Suppressor macrophage treated with lipopolysaccharide for 1 hour (primary cell): ENCODE results near the gene PRSS2.
"Not testable (repeated sequence)": the region's sequence is repeated elsewhere in the genome, so short reads cannot be mapped to it uniquely, and the experiment has no call there.

Source experiments
- DNase-seq, 3 donors: peaks; one replicate each; pipeline ENCODE4 v3.0.0-alpha.2; 2020 to 2022

The PRSS2 gene

GRCh38 chr7:142770661-142771352, at the start of gene PRSS2:
TSS of gene PRSS2 (plus strand) at chr7:142770970. CDS start at chr7:142770983, 13 bp downstream.
- DNase-seq = no peak

- no peak for DNase-seq
Measured at GRCh38 chr7:142720986-142721385, 49.8 kb upstream of the PRSS2 start.

DNA sequence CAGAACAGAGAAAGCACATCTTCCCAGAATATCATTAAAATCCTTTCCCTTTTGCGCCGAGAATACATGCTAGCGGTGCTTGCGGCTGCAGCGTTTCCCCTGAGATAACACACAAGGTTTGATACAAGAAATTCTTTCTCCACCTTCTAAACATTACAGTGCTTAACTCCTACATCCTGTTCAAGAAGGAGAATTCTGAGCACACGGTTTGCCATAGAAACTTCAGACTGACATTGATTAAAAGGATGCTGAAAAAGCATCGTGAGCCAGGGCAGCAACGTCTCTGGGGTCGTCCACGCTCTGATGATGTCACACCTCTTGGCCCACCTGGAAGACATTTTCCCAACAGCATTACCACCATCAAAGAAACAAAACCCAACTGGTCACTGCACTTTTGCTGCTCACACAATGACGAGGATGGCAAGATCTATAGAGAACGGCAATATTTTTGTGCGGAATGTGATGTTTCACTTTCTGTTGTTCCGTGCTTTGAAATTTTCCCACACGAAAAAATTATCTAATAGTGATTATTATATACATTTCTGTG, 48.4 kb upstream of the PRSS2 start:
- no peak for DNase-seq

DNA sequence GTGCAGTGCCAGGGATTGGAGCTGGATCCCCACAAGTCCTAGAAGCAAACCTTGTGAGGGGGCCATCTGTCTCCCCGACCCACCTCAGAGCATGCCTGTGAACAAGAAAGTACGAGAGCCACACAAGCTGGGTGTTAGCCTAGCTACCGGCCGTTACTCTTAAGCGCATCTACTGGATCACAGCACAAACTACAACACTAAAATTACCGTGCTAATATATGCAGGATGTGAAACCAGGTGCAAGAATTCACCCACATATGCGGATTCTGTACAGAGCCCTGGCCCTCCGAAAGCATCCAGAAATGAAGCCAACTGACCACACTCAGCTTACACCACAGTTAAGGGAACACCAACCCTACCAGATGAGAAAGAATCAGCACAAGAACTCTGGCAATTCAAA, 37.5 kb upstream of the PRSS2 start:
- DNase-seq = no peak

- no peak for DNase-seq
Measured at GRCh38 chr7:142739923-142740492, 30.8 kb upstream of the PRSS2 start.

DNA sequence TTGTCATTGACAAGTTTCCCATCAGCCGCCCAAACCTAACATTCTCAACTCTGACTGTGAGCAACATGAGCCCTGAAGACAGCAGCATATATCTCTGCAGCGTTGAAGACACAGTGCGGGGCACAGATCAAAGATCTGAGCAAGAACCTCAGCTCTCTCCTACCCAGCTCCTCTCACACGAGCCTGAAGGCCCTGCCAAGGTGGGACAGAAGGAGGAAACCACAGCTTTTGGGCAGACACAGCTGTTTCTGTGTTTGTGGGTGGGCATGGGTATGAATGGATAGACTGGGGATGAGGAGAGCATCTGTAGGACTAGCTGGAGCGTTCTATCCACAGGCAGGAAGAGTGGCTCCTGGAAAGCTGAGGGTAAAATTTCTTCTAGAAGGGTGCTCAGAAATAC, 30.0 kb upstream of the PRSS2 start:
- DNase-seq = no peak

- DNase-seq = not testable (repeated sequence)
Measured at GRCh38 chr7:142741932-142742331, 28.8 kb upstream of the PRSS2 start.

DNA sequence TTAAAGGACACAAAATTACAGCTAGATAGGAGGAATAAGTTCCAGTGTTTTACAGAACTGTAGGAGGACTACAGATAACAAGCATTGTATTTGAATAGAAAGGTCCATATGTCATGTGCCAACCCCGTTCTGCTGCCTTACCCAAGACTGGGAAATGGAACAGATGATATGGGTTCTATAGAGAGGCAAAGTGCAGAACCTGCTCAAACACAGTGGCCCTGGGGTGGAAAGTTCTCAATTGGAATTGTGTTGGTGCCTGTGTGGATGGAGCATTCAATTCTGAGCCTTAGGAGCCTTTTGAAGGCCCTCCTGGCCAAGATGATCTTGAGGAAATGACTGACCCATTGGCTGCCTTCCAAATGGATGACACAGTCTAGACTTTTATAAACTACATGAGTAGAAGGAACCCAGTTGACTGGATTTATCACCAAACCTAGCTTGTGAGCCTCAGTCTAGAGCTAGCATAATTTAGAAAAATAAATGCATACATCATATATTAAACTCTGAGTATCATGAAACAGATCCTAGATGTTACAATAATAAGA, 25.6 kb upstream of the PRSS2 start:
- peak; percentile 69 to 73 (median 73) for DNase-seq

DNA sequence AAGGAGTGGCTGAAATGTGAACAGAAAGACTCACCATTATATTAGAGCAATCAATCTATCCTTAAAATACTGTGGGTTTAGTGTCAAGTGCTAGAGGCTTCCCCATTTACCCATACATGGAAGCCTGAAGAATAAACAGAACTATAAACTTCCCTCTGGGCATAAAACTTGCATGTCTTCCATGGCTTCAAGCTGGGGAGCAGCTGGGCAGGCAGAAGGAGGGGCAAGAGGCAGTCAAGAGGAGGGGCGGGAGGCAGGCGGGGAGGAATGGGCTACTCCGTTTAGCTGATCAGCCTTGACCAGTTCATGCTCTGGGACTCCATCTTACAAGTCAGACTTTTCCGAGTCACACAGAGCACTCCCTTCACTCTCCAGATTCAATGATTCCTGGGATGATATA, 25.0 kb upstream of the PRSS2 start:
- peak in 1 of 3 donors; percentile 17 for DNase-seq

- DNase-seq = peak; percentile 35 to 66 (median 61)
Measured at GRCh38 chr7:142746264-142746663, 24.5 kb upstream of the PRSS2 start.

GRCh38 chr7:142748410-142748809, 22.4 kb upstream of the PRSS2 start:
- not testable (repeated sequence) for DNase-seq

DNA sequence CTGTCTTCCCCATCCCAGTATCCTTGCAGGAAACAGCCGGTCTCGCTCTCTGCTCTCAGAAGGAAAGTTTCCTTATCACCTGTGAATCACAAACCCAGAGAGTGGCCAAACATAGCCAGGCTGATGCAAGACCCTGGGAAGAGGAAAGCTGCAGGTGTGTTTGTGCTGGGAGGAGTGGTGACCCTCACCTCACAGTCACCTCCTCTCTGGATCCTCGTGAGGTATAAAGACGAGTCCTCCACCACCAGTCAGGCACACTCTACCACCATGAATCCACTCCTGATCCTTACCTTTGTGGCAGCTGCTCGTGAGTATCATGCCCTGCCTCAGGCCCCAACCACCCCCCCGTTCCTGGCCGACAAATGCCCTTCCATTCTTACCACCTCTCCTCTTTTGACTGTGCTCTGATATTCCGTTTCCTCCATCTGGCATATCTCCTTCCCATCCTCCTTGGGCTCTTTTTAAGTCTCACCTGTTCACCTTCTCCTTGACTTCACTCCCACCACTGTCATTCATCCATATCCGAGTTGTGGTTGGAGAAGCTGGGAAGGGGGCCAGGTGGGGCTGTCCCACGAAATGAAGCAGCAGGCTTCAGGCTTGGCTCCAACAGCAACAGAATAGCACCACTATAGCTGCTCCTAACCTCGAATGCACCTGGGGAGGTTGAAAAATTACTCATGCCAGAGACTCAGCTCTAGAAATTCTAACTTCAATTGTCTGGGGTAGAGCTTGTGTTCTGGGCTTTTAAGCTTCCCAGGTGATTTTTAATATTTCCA, 21.4 kb upstream of the PRSS2 start, which contains the start of gene PRSS1:
PRSS1 (plus strand) TSS at position 255 of the 776 bp plus-strand sequence; CDS start at position 268, 13 bp downstream.
- no peak for DNase-seq

DNA sequence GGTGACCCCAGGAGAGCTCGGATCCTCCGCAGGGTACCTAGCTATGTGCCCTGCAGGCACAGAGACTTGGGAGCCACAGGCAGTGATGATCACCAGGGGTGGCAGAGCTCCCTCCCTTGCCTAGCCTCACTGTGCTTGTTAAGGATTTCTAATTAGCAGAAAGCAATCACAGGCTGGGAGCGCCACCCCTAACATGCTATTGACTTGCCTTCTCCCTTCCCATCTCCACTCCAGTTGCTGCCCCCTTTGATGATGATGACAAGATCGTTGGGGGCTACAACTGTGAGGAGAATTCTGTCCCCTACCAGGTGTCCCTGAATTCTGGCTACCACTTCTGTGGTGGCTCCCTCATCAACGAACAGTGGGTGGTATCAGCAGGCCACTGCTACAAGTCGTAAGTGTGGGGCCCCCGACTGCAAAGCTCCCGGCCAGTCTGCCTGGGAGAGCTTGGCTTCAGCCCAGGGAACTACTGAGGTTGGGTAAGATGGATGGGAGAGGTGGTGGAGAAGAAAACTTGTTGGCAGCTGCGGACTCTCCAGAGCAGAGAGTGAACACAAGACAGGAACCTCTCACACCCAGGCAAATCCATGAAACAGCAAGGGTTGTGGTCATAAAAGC, 20.3 kb upstream of the PRSS2 start:
- no peak for DNase-seq

DNA sequence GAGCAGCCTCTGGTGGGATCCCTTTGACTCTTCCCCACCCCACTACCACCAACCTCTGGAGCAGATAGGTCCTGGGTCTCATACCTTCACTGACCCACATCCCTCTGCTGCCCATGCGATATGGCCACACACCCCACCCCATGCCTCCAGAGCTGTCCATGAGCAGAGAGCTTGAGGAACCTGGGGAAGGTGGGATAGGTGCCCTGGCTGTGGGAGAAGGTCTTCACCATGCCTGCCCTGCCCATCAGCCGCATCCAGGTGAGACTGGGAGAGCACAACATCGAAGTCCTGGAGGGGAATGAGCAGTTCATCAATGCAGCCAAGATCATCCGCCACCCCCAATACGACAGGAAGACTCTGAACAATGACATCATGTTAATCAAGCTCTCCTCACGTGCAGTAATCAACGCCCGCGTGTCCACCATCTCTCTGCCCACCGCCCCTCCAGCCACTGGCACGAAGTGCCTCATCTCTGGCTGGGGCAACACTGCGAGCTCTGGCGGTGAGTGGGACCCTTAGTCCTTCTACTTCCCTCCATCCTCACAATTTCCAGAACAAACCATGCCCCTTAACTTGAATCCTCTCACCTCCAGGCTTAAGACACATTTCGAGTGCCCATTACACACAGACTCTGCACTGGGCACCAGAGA, 19.1 kb upstream of the PRSS2 start:
- not testable (repeated sequence) for DNase-seq

DNA sequence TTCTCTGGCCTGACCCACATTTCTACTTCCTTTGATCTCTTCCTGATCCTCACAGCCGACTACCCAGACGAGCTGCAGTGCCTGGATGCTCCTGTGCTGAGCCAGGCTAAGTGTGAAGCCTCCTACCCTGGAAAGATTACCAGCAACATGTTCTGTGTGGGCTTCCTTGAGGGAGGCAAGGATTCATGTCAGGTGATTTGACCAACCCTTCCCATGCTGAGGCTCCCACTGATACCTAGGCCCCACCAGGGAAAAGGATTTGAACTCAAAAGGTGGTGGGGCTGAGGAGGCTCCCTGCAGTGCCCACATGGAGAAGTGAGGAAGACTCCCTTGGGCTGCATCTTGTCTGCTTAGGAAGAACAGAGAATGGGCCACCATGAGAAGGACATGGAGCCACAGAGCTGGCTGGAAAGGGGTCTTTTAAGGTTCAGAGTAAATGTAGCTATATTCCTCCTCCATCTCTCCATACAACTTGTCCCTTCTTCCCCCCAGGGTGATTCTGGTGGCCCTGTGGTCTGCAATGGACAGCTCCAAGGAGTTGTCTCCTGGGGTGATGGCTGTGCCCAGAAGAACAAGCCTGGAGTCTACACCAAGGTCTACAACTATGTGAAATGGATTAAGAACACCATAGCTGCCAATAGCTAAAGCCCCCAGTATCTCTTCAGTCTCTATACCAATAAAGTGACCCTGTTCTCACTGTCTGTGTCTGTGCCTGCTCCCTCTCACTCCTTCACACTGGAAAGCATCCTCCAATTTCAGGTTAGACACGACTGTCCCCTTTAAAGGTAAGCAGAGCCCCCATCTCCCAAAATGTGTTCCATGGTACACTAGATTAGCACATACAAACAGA, 18.2 kb upstream of the PRSS2 start:
- DNase-seq = no peak

DNA sequence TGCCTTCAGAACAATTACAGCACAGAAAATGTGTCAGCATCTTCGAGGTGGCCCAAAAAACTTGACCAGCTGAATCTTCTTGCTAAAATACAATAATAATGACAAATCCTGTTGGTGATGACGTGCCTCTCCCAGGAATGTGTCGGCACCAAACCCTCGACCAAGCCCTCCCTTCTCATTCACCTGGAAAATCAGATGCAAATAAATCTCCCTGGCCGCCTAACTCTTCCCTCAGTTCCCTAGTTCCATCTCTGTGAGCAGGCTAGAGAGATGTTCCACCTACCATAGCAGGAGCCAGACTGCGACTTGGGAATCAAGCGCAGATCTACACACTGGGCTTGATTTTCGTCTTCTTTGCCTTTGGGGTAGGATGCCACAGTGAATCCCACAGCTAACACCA, 17.4 kb upstream of the PRSS2 start:
- no peak for DNase-seq

DNA sequence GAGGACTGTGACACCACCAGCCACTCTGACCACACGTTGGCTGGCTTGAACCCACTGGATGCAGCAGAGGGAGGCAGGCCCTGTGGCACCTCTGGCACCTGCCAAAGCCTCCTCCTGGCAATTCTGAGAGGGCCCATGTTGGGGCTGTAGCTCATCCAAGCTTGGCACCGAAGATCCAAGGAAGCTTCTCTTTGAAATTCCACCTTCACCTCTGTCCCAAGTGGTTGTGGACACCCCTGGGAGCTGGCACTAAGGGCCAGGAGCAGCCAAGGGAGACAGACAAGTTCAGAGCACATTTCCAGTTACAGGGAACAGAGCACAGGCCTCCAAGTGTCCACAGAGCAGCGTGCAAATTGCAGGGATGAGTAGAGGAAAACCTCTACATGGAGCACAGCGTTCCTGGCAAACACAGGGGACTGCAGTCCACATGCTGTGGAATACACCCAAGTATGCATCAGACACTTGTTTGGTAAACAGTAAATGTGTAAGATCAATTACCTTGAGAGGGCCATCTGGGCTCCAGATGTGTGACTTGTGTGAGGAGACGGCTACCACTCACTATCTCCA, 16.8 kb upstream of the PRSS2 start:
- not testable (repeated sequence) for DNase-seq

- DNase-seq = no peak
Measured at GRCh38 chr7:142754681-142755575, 15.8 kb upstream of the PRSS2 start.

- DNase-seq = not testable (repeated sequence)
Measured at GRCh38 chr7:142758312-142758711, 12.5 kb upstream of the PRSS2 start.

DNA sequence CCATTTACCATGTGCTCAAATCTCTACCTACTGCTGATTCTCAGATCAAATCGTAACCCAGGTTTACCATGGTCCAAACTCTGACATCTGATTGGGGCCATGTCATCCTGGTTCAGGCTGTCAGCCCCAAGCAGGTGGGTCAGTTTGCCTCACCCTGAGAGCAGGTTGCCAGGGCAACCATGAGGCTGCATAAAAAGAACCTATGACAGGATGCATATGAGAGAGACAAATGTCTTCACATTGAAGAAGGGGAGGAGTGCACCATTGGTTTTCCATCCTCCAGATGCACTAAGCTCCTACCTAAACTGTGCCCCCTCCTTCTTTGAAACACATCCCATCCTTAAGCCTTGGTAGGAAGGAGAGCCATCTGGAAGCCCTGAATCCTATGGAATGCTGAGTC, 11.3 kb upstream of the PRSS2 start:
- no peak for DNase-seq
